Immature natural killer cell (primary cell): ENCODE results near the gene APOC4. TPM values are rescaled to one million over a fixed set of nuclear protein-coding genes. Genes with fewer than 3 reads are reported as not detected.

ENCODE experiments used
- DNase-seq, 3 donors: peaks; one replicate each; pipeline ENCODE4 v3.0.0; 2022; ENCODE audit warnings: mixed read lengths in 1 of 3
- H3K27ac Mint-ChIP-seq, 6 donors: one replicate each; pipeline ENCODE4 v1.8.0; 2020; ENCODE audit warnings: mixed read lengths in 6 of 6, mild to moderate bottlenecking in 5 of 6, inconsistent platforms in 4 of 6, moderate library complexity in 3 of 6
- H3K27me3 Mint-ChIP-seq, 3 donors: one replicate each; pipeline ENCODE4 v1.8.0; 2020 to 2021; ENCODE audit warnings: low read depth in 3 of 3, mild to moderate bottlenecking in 3 of 3, mixed read lengths in 3 of 3, moderate library complexity in 3 of 3, inconsistent platforms in 1 of 3
- H3K36me3 Mint-ChIP-seq, 3 donors: one replicate each; pipeline ENCODE4 v1.8.0; 2020; ENCODE audit warnings: mixed read lengths in 3 of 3, inconsistent platforms in 2 of 3, mild to moderate bottlenecking in 2 of 3
- H3K4me1 Mint-ChIP-seq, 2 donors: one replicate each; pipeline ENCODE4 v1.8.0; 2020; ENCODE audit warnings: inconsistent platforms in 2 of 2, mild to moderate bottlenecking in 2 of 2, mixed read lengths in 2 of 2, moderate library complexity in 1 of 2
- H3K4me3 Mint-ChIP-seq, 5 donors: one replicate each; pipeline ENCODE4 v1.8.0; 2020; ENCODE audit warnings: mild to moderate bottlenecking in 5 of 5, mixed read lengths in 5 of 5, inconsistent platforms in 3 of 5, moderate library complexity in 3 of 5
- H3K9me3 Mint-ChIP-seq, 6 donors: one replicate each; pipeline ENCODE4 v1.8.0; 2020; ENCODE audit warnings: mild to moderate bottlenecking in 6 of 6, mixed read lengths in 6 of 6, inconsistent platforms in 4 of 6, moderate library complexity in 3 of 6
- polyA plus RNA-seq, 3 donors: library from polyadenylated mRNA; unstranded; fragments of 300-500 nt; fragmentation: Illumina TruSeq; gene quantifications; one replicate each; pipeline ENCODE4 v1.2.3, GENCODE V29; 2021

APOC4 gene
- polyA plus RNA-seq, 3 donors from 2014 or later, result not detected

DNA sequence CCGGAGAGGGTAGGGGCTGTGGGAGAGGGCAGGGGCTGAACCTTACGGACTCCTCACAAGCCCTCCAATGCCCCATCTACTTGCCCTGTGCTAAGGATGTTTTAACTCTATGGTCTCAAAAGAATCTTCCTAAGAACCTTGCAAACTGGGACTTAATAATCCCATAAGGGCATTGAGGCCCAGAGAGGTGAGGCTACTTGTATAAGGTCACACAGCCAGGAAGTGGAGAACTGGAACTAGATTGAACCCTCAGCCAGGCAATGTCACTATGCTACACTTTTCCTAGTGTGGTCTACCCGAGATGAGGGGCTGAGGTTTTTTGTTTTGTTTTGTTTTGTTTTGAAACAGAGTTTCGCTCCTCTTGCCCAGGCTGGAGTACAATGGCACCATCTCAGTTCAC lies 10.5 kb upstream of the APOC4 start:
- H3K27ac Mint-ChIP-seq, result no peak overlapping the region
- H3K4me1 Mint-ChIP-seq, result peaks cover 0 to 3% of the 10 kb centered on the region in 2 donors
- DNase-seq, result no peak

DNA sequence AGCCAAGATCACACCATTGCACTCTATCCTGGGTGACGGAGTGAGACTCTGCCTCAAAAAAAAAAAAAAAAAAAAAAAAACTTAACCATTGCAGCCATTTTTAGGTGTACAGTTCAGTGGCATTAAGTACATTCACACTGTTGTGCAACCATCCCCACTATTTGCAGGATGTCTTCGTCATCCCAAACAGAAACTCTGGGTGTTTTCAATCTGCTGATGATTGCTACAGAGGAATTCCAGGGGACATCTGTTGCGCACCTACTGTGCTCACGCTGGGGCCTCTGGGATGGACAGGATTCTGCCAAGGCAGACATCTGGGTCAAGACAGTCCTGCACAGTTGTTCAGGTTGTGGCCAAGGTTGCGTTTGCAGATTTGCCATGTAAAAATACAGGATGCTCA lies 2.4 kb upstream of the APOC4 start:
- H3K4me3 Mint-ChIP-seq, result no peak overlapping the region
- H3K9me3 Mint-ChIP-seq, result no peaks in the 10 kb centered on the region
- H3K27ac Mint-ChIP-seq, result no peak overlapping the region
- H3K36me3 Mint-ChIP-seq, result peaks cover 0 to 5% (median 0%) of the 10 kb centered on the region in 3 donors
- peaks cover 3% of the 10 kb centered on the region in 3 donors for H3K27me3 Mint-ChIP-seq
- DNase-seq, result no peak
- H3K4me1 Mint-ChIP-seq, result no peaks in the 10 kb centered on the region

More for the DNA sequence above, 10.5 kb upstream of the APOC4 start:
- Mint-ChIP-seq H3K4me3 (no peak overlapping the region), H3K36me3 (no peaks in the 10 kb centered on the region), H3K9me3 (no peaks in the 10 kb centered on the region), H3K27me3 (peaks cover 3 to 5% (median 5%) of the 10 kb centered on the region in 3 donors)

DNA sequence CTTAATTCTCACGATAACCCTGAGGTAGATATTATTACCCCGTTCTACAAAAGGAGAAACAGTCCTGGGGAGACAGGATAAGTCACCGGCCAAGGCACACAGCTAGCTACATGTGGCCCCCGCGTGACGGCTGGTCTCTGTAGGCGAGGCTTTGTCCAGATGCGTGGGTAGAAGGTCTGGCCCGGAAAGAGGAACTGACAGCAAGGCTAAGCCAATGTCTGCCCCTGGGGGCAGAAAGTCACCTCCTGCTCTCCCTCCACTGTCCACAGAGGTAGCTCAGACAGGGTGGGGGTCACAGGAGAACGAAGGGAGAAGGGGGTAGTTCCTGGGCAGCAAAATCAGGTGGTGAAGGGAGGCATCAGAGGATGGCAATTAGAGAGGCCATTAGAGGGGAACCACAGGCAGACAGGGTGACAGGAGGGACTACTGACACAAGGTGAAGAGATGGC lies 1.8 kb downstream of the APOC4 start:
- no peak for DNase-seq

DNA sequence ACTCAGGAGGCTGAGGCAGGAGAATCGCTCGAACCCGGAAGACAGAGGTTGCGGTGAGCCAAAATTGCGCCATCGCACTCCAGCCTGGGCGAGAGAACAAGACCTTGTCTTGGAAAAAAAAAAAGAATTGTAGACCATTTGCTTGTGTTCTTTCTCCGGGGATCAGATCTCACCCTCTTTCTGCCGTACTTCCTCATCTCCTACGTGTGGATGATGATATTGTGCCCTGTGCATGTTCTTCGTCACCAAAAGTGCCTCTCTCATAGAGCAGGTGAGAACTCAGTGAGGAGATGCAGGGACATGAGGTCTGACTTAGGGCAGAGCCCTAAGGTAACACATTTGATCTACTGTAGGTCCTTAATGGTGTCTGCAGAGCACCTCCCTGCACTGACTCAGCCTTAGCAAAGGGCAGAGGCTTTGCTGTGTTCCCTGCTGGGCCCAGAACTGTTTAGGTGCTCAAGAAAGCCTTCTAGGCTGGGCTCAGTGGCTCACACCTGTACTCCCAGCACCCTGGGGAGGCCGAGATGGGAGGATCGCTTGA lies 5.1 kb downstream of the APOC4 start:
- DNase-seq, result no peak
- H3K27me3 Mint-ChIP-seq, result peaks cover 2 to 6% (median 4%) of the 10 kb centered on the region in 3 donors
- peaks cover 0 to 6% of the 10 kb centered on the region in 2 donors for H3K4me1 Mint-ChIP-seq
- H3K9me3 Mint-ChIP-seq, result no peaks in the 10 kb centered on the region
- H3K27ac Mint-ChIP-seq, result no peak overlapping the region
- peaks cover 0 to 8% (median 0%) of the 10 kb centered on the region in 3 donors for H3K36me3 Mint-ChIP-seq
- H3K4me3 Mint-ChIP-seq, result no peak overlapping the region

More for the DNA sequence above, 1.8 kb downstream of the APOC4 start:
- H3K4me3 Mint-ChIP-seq, result no peak overlapping the region
- H3K9me3 Mint-ChIP-seq, result no peaks in the 10 kb centered on the region
- peaks cover 0 to 6% of the 10 kb centered on the region in 2 donors for H3K4me1 Mint-ChIP-seq
- H3K27me3 Mint-ChIP-seq, result peaks cover 0 to 4% (median 3%) of the 10 kb centered on the region in 3 donors
- H3K36me3 Mint-ChIP-seq, result peaks cover 0 to 8% (median 0%) of the 10 kb centered on the region in 3 donors
- no peak overlapping the region for H3K27ac Mint-ChIP-seq

DNA sequence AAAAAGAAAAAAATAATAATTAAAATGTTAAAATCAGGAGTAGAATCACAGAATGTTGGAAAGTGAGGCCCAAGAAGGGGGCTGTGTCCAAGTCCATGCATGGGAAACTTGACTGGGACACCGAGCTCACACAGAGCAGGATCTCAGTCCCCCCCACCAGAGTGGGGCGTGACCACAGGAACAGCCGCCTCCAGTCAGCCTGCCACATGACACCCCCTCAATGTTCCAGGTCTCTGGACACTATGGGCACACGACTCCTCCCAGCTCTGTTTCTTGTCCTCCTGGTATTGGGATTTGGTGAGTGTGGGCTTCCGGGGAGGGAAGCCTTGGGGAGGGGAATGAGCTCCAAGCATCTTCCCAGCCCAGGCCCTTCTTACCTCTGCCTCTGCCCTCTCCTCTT lies 6.2 kb downstream of the APOC4 start:
- peaks cover 2 to 6% of the 10 kb centered on the region in 2 donors for H3K4me1 Mint-ChIP-seq
- H3K9me3 Mint-ChIP-seq, result no peaks in the 10 kb centered on the region
- H3K36me3 Mint-ChIP-seq, result peaks cover 0 to 3% (median 0%) of the 10 kb centered on the region in 3 donors
- no peak overlapping the region for H3K4me3 Mint-ChIP-seq
- DNase-seq, result no peak
- no peak overlapping the region for H3K27ac Mint-ChIP-seq
- H3K27me3 Mint-ChIP-seq, result peaks cover 2 to 6% (median 4%) of the 10 kb centered on the region in 3 donors

DNA sequence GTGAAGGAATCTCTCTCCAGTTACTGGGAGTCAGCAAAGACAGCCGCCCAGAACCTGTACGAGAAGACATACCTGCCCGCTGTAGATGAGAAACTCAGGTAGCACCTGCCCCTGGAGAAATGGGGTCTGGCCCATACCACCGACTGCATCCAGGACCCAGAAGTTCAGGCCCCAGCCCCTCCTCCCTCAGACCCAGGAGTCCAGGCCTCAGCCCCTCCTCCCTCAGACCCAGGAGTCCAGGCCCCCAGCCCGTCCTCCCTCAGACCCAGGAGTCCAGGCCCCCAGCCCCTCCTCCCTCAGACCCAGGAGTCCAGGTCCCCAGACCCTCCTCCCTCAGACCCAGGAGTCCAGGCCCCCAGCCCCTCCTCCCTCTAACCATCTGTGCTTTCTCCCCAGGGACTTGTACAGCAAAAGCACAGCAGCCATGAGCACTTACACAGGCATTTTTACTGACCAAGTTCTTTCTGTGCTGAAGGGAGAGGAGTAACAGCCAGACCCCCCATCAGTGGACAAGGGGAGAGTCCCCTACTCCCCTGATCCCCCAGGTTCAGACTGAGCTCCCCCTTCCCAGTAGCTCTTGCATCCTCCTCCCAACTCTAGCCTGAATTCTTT lies 6.8 kb downstream of the APOC4 start:
- Mint-ChIP-seq H3K4me3 (no peak overlapping the region), H3K36me3 (peaks cover 0 to 3% (median 0%) of the 10 kb centered on the region in 3 donors), H3K27ac (no peak overlapping the region), H3K27me3 (peaks cover 2 to 6% (median 2%) of the 10 kb centered on the region in 3 donors), H3K9me3 (no peaks in the 10 kb centered on the region), H3K4me1 (peaks cover 6 to 11% of the 10 kb centered on the region in 2 donors)
- DNase-seq, result no peak

DNA sequence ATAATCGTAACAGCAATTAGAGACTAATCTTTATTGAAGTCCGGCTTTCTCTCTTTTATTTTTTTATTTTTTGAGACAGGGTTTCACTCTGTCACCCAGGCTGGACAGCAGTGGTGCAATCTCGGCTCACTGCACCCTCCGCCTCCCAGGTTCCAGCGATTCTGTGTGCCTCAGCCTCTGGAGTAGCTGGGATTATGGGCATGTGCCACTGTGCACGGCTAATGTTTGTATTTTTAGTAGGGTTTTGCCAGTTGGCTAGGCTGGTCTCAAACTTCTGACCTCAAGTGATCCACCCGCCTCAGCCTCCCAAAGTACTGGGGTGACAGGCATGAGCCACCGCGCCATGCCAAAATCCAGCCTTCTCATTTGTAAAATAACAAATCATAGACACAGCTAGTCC lies 7.5 kb downstream of the APOC4 start:
- Mint-ChIP-seq H3K4me1 (peaks cover 10 to 17% of the 10 kb centered on the region in 2 donors), H3K27ac (no peak overlapping the region), H3K9me3 (no peaks in the 10 kb centered on the region), H3K36me3 (peaks cover 0 to 3% (median 0%) of the 10 kb centered on the region in 3 donors), H3K27me3 (peaks cover 3 to 7% (median 5%) of the 10 kb centered on the region in 3 donors), H3K4me3 (no peak overlapping the region)
- DNase-seq, result no peak

DNA sequence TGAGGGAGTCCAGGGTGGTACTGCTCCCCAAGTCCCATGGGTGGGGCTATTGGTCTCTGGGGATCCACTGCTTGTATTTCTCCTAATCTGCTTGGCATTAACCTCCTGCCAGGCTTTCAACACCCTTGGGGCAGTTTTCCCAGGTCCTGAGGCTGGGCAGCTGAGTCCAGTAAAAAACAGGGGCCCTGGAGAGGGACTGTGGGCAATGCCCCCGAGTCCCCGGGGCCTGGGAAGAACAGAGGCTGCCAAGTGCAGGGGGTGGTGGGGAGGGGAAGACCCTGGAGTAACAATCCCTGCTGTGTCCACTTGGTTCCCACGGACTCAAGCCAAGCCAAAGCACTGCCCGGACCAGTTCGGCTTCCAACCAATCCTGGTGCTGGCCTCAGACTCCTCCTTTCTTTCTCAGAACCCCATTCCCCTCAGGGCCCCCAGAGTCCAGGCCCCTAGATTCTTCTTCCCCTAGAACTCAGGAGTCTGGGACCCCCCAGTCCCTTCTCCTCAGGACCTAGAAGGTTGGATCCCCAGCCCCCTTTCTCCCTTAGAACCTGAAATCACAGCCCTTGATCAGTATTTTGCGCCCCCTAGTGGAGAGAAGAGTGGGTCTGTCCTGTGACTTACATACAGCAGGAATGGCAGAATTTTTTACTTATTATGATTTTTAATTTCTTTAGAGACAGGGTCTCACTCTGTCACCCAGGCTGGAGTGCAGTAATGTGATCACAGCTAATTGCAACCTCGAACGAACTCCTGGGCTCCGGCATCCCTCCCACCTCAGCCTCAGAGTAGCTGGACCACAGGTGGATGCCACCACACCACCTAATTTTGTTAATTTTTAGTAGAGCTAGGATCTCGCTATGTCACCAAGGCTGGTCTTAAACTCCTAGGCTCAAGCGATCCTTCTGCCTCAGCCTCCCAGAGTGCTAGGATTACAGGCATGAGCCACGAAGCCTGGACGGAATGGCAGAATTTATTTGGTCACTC lies 9.4 kb downstream of the APOC4 start:
- Mint-ChIP-seq H3K27me3 (peaks cover 12 to 15% (median 13%) of the 10 kb centered on the region in 3 donors), H3K4me3 (peak overlapping the region in 1 of 5 donors; percentile 9), H3K27ac (peak overlapping the region in 1 of 6 donors; percentile 13), H3K9me3 (no peaks in the 10 kb centered on the region), H3K4me1 (peaks cover 25 to 27% of the 10 kb centered on the region in 2 donors), H3K36me3 (peaks cover 0 to 3% (median 0%) of the 10 kb centered on the region in 3 donors)
- DNase-seq, result peak; percentile 68 to 75 (median 68)

DNA sequence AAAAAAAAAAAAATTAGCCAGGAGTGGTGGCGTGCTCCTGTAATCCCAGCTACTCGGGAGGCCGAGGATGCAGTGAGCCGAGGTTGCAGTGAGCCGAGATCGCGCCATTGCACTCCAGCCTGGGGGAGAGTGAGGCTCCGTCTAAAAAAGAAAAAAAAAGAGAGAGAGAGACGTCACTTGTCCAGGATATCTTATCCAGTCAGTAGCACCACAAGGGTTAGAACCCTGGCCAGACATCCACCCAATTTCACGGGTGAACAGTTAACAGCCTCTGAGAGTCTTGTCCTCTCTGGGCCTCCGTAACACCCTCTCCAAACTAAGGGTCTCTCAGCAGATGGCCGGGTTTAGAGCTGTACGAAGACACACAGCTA lies 12.2 kb downstream of the APOC4 start:
- H3K4me3 Mint-ChIP-seq, result peak overlapping the region; percentile 95 to 99 (median 96)
- peaks cover 12 to 15% (median 14%) of the 10 kb centered on the region in 3 donors for H3K27me3 Mint-ChIP-seq
- peak overlapping the region; percentile 94 to 99 (median 98) for H3K27ac Mint-ChIP-seq
- no peaks in the 10 kb centered on the region for H3K36me3 Mint-ChIP-seq
- H3K4me1 Mint-ChIP-seq, result peaks cover 46 to 49% of the 10 kb centered on the region in 2 donors
- DNase-seq, result no peak
- no peaks in the 10 kb centered on the region for H3K9me3 Mint-ChIP-seq

DNA sequence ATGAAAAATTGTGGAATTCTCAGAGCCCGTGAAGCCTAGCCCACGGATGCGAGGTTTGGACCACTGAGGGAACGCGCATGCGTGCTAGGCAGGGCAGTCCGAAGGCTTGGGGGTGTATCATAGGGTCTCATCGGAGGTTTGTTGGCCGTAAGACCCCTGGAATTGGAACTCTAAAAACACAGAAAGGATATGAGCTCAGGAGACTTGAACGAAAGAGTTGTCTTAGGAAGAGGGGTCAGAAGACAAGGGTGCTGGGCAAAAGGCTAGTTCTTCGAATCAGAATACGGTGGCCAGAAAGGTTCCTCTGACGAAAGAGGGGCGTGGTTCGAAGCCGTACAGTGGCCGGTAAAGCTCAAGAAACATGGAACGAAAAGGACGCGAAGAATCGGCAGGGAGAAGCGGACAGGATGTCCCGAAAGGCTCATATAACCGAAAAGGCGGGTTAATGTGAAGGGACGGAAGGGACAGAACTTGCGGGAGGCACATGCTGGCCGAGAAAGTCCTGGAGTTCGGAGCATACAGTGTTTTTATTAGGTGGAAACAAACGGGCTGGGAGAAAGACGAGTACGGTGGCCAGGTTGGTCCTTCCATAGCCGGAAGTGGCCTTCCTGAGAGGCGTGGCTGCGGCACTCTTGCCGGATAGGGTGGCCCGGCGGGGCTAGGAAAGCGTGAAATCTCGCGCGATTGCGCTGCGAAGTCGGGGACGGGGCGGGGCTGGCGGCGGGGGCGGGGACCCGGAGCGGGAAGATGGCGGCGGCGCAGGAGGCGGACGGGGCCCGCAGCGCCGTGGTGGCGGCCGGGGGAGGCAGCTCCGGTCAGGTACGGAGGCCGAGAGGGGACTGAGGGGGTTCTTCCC lies 12.8 kb downstream of the APOC4 start, which contains the start of gene CLPTM1:
Gene CLPTM1, plus strand, starts transcription at position 732 of the 856 bp plus-strand sequence. Its CDS starts 16 bp downstream, at position 748.
- peaks cover 12 to 15% (median 14%) of the 10 kb centered on the region in 3 donors for H3K27me3 Mint-ChIP-seq
- peak; percentile 95 to 97 (median 97) for DNase-seq
- no peaks in the 10 kb centered on the region for H3K36me3 Mint-ChIP-seq
- H3K4me3 Mint-ChIP-seq, result peak within 1 kb of the TSS; percentile 95 to 99 (median 96)
- no peaks in the 10 kb centered on the region for H3K9me3 Mint-ChIP-seq
- peak within 1 kb of the TSS; percentile 94 to 99 (median 98) for H3K27ac Mint-ChIP-seq
- peaks cover 51 to 55% of the 10 kb centered on the region in 2 donors for H3K4me1 Mint-ChIP-seq

DNA sequence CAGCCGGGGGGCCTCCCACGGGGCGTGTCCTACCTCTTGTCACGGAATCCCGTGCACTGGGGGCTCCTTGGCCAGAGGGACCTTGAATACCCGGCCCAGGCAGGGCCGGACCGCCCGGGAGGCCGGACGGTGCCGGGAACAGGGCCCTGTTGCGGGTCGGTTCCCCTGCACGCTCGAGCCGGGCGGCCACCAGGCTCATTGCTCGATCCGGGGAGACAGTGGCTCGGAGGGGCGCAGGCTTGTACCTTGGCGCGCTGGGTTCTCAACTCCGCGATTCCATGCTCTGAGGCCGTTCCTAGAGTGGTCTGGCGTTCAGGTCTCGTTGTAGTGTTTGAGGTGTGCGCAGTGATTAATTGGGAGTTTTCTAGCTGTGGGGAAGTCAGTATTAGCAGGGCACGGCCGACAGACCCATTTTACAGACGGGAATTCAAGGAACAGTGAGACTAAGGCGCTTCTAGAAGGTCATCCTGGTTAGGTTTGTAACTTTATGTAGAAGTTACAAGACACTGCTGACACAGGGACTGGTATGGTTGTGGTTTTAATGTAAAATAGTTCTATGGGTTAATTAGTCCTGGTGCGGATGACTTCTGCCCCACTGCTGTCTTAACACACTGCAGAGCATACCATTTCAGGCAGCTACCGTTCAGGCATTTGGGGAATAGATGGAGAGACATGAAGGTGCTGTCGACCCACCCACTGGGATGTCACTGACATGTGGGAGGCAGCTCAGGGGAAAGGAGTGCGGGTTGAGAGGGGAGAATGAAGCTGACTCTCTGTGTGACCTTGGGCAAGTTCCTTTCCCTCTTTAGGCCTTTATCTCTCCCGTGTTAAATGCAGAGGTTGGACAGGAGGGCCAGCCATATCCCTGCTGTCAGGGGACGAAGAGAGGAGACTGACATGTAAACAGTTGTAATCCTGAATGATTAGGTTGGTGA lies 13.7 kb downstream of the APOC4 start:
- peaks cover 58 to 64% of the 10 kb centered on the region in 2 donors for H3K4me1 Mint-ChIP-seq
- no peaks in the 10 kb centered on the region for H3K9me3 Mint-ChIP-seq
- peak overlapping the region; percentile 89 to 95 (median 92) for H3K27ac Mint-ChIP-seq
- DNase-seq, result no peak
- H3K36me3 Mint-ChIP-seq, result no peaks in the 10 kb centered on the region
- peak overlapping the region; percentile 95 to 97 (median 96) for H3K4me3 Mint-ChIP-seq
- peaks cover 10 to 15% (median 14%) of the 10 kb centered on the region in 3 donors for H3K27me3 Mint-ChIP-seq

DNA sequence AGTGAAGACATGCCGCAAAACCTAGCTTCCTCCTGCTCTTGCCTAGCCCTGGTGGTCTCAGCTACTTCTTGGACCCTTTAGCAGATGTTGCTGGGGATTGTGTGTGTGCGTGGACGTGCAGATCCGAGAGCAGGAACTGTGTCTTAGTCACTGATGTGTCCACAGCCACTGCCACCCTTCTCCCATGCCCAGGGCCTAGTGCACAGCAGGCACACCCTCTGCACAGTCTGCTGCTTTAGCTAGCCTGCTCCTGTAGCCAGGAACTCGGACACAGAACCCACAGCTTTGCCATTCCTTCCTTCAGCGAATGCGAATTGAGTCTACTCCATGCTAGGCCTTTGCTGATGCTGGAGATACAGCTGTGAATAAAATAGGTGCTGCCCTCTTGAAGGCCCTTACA lies 15.5 kb downstream of the APOC4 start:
- DNase-seq, result no peak
- Mint-ChIP-seq H3K27me3 (peaks cover 10 to 15% (median 12%) of the 10 kb centered on the region in 3 donors), H3K4me3 (peak overlapping the region in 2 of 5 donors; percentile 4 to 96), H3K9me3 (no peaks in the 10 kb centered on the region), H3K4me1 (peaks cover 60 to 80% of the 10 kb centered on the region in 2 donors), H3K27ac (peak overlapping the region in 4 of 6 donors; percentile 1 to 95 (median 42)), H3K36me3 (peaks cover 0 to 5% (median 3%) of the 10 kb centered on the region in 3 donors)
